Osteoblast (primary cell): ENCODE results near the gene DSE. TPM values are rescaled to one million over a fixed set of nuclear protein-coding genes. Genes with fewer than 3 reads are reported as not detected.
A peak's percentile ranks its signal among the peaks of the same experiment; 100 is the strongest.

ENCODE experiments used
- DNase-seq: peaks from one replicate; pipeline ENCODE4 v3.0.0; 2011; ENCODE audit warnings: low spot score, mixed read lengths; ENCODE audit not compliant: insufficient read length; ENCODE audit errors: missing footprints
- H2AFZ ChIP-seq: 2 replicates; pipeline ENCODE4 v1.6.0; 2011; ENCODE audit warnings: mild to moderate bottlenecking, low read length
- H3K27ac ChIP-seq: 2 replicates; pipeline ENCODE4 v1.5.1; 2011; ENCODE audit warnings: mild to moderate bottlenecking, low read depth, low read length, moderate library complexity
- H3K27me3 ChIP-seq: 2 replicates; pipeline ENCODE4 v1.6.0; 2012; ENCODE audit warnings: mild to moderate bottlenecking, control low read depth, inconsistent platforms, low read length, moderate library complexity; ENCODE audit not compliant: insufficient read depth
- H3K36me3 ChIP-seq: 2 replicates; pipeline ENCODE4 v1.5.1; 2011; ENCODE audit warnings: mild to moderate bottlenecking, low read length, control low read depth, moderate library complexity; ENCODE audit not compliant: insufficient read depth
- H3K4me1 ChIP-seq: 2 replicates; pipeline ENCODE4 v1.5.1; 2011; ENCODE audit warnings: mild to moderate bottlenecking, low read length, control low read depth, moderate library complexity; ENCODE audit not compliant: insufficient read depth
- H3K4me2 ChIP-seq: 2 replicates; pipeline ENCODE4 v1.6.0; 2011; ENCODE audit warnings: mild to moderate bottlenecking, low read length; ENCODE audit not compliant: insufficient read depth
- H3K4me3 ChIP-seq: fragments of 200-600 bp; sonication (generic); 3 replicates; pipeline ENCODE4 v1.5.1; 2012; ENCODE audit warnings: mild to moderate bottlenecking, low read length, inconsistent platforms; ENCODE audit not compliant: insufficient read depth
- H3K79me2 ChIP-seq: 2 replicates; pipeline ENCODE4 v1.6.0; 2012; ENCODE audit warnings: mild to moderate bottlenecking, low read length, control low read depth, inconsistent platforms; ENCODE audit not compliant: insufficient read depth
- H3K9me3 ChIP-seq: 2 replicates; pipeline ENCODE4 v1.5.1; 2011; ENCODE audit warnings: low read depth, low read length, control low read depth
- H4K20me1 ChIP-seq: 2 replicates; pipeline ENCODE4 v1.6.0; 2012; ENCODE audit warnings: mild to moderate bottlenecking, low read length, control low read depth; ENCODE audit not compliant: insufficient read depth
- total RNA-seq: library from RNA; depleted of rRNA; stranded (reverse); fragments of >200 nt; gene quantifications from 2 replicates; pipeline ENCODE4 v1.2.3, GENCODE V29; 2012
- TF ChIP-seq, protein P1 (sequence below): IDR thresholded peaks from 2 replicates; pipeline ENCODE4 v1.5.1; 2011; ENCODE audit warnings: mild to moderate bottlenecking, low read depth, low read length, moderate library complexity; ENCODE audit errors: extremely low read depth

Gene DSE
- total RNA-seq, 1 donor: 193 TPM

DNA sequence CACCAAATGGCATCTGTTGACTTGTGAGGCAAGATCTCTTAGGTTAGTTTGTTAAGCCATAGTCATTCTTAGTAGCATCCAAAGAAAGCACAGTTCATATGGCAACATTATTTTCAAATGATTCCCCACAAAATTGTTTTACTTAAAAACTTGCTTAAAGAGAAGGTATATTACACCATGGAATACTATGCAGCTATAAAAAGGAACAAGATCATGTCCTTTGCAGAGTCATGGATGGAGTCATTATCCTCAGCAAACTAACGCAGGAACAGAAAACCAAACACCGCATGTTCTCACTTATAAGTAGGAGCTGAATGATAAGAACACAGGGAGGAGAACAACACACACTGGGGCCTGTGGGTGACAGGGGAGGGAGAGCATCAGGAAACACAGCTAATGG, 10.9 kb upstream of the DSE start:
- H3K4me1 ChIP-seq: peaks cover 13% of the 10 kb centered on the region
- no peak overlapping the region for H3K4me3 ChIP-seq
- TF ChIP-seq, protein P1, sequence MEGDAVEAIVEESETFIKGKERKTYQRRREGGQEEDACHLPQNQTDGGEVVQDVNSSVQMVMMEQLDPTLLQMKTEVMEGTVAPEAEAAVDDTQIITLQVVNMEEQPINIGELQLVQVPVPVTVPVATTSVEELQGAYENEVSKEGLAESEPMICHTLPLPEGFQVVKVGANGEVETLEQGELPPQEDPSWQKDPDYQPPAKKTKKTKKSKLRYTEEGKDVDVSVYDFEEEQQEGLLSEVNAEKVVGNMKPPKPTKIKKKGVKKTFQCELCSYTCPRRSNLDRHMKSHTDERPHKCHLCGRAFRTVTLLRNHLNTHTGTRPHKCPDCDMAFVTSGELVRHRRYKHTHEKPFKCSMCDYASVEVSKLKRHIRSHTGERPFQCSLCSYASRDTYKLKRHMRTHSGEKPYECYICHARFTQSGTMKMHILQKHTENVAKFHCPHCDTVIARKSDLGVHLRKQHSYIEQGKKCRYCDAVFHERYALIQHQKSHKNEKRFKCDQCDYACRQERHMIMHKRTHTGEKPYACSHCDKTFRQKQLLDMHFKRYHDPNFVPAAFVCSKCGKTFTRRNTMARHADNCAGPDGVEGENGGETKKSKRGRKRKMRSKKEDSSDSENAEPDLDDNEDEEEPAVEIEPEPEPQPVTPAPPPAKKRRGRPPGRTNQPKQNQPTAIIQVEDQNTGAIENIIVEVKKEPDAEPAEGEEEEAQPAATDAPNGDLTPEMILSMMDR: no peak
- H3K27ac ChIP-seq: no peak overlapping the region
- DNase-seq: no peak
- no peaks in the 10 kb centered on the region for H4K20me1 ChIP-seq
- no peaks in the 10 kb centered on the region for H3K36me3 ChIP-seq
- H3K79me2 ChIP-seq: no peaks in the 10 kb centered on the region
- no peak overlapping the region for H2AFZ ChIP-seq
- no peaks in the 10 kb centered on the region for H3K9me3 ChIP-seq
- H3K27me3 ChIP-seq: no peaks in the 10 kb centered on the region
- H3K4me2 ChIP-seq: no peak overlapping the region

GRCh38 chr6:116362276-116362675, 8.5 kb upstream of the DSE start:
- Histone ChIP-seq H4K20me1 (no peaks in the 10 kb centered on the region), H3K4me1 (peaks cover 13% of the 10 kb centered on the region), H3K36me3 (no peaks in the 10 kb centered on the region), H3K27ac (no peak overlapping the region), H3K9me3 (no peaks in the 10 kb centered on the region), H3K4me2 (no peak overlapping the region), H2AFZ (no peak overlapping the region), H3K27me3 (no peaks in the 10 kb centered on the region), H3K79me2 (no peaks in the 10 kb centered on the region), H3K4me3 (no peak overlapping the region)
- no peak for DNase-seq
- TF ChIP-seq, protein P1: no peak

DNA sequence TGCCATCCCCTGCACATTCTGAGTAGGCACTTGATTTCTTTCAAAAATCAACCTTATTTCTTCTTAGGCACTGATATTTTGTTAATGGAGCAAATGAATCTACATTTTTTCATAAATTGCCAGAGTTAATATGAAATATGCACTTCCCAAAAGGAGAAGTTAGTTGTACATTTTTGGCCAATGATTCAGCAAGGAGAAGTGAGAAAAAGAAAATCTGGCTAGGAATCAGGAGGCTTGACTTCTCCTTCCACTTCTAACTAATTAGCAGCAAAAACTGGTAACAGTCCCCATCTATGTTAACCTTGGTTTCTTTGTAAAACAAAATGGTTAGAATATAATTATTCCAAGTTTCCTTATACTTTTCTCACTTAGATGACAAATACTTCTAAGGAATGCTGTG, 7.0 kb upstream of the DSE start:
- H3K27ac ChIP-seq: peak overlapping the region; percentile 6
- H3K36me3 ChIP-seq: no peaks in the 10 kb centered on the region
- H4K20me1 ChIP-seq: no peaks in the 10 kb centered on the region
- peaks cover 13% of the 10 kb centered on the region for H3K4me1 ChIP-seq
- TF ChIP-seq, protein P1: no peak
- no peaks in the 10 kb centered on the region for H3K9me3 ChIP-seq
- H3K79me2 ChIP-seq: no peaks in the 10 kb centered on the region
- H3K4me3 ChIP-seq: peak overlapping the region; percentile 37
- no peaks in the 10 kb centered on the region for H3K27me3 ChIP-seq
- no peak for DNase-seq
- peak overlapping the region; percentile 59 for H3K4me2 ChIP-seq
- H2AFZ ChIP-seq: peak overlapping the region; percentile 44

DNA sequence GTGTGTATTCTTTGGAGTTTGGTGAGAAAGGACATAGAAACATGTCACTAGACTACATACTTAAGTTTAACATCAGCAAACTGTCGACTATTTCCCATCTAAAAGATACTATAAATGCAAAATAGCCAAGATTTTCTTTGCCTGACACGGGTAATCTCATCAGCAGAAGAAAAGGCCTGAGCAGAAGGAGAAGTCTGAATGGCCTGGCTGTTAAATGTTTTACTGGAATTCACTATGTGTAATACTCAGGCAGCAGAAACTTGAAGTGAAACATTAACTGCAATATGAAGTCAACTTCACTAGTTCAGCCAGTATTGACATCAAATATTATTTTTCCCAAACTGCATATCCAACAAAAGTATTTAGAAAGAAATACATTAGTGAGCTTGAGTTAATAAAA, 6.4 kb upstream of the DSE start:
- H2AFZ ChIP-seq: no peak overlapping the region

More for the DNA sequence above, 6.4 kb upstream of the DSE start:
- Histone ChIP-seq H3K4me3 (no peak overlapping the region), H3K36me3 (no peaks in the 10 kb centered on the region), H3K4me2 (no peak overlapping the region), H3K79me2 (no peaks in the 10 kb centered on the region), H3K4me1 (peaks cover 13% of the 10 kb centered on the region), H3K27ac (peak overlapping the region; percentile 6), H4K20me1 (no peaks in the 10 kb centered on the region), H3K9me3 (no peaks in the 10 kb centered on the region), H3K27me3 (no peaks in the 10 kb centered on the region)
- TF ChIP-seq, protein P1: no peak
- peak; percentile 34 for DNase-seq
